GM21367 (cell line): ENCODE data around the gene UNC5B.
"Not testable (repeated sequence)": the region's sequence is repeated elsewhere in the genome, so short reads cannot be mapped to it uniquely, and the experiment has no call there.

ENCODE experiments used
- ATAC-seq: cut with Tn5 transposase; IDR thresholded peaks from one replicate; pipeline ENCODE4 v1.9.1; 2021; ENCODE audit not compliant: unreplicated experiment

Gene UNC5B

GRCh38 chr10:71209352-71209715 lies 3.0 kb upstream of the UNC5B start:
- ATAC-seq = no peak

- no peak for ATAC-seq
Measured at GRCh38 chr10:71209731-71210541, 2.4 kb upstream of the UNC5B start.

GRCh38 chr10:71210542-71210871 lies 1.9 kb upstream of the UNC5B start:
- ATAC-seq = no peak

- ATAC-seq = no peak
Measured at GRCh38 chr10:71211053-71211452, 1.3 kb upstream of the UNC5B start.

GRCh38 chr10:71211775-71212317 lies 524 bp upstream of the UNC5B start:
- no peak for ATAC-seq

GRCh38 chr10:71213127-71213621 lies 804 bp downstream of the UNC5B start:
- ATAC-seq = no peak

GRCh38 chr10:71213761-71214440 lies 1.5 kb downstream of the UNC5B start:
- no peak for ATAC-seq

- ATAC-seq = no peak
Measured at GRCh38 chr10:71214641-71215559, 2.5 kb downstream of the UNC5B start.

GRCh38 chr10:71216363-71216695 lies 4.0 kb downstream of the UNC5B start:
- ATAC-seq = no peak

GRCh38 chr10:71216751-71217265 lies 4.4 kb downstream of the UNC5B start:
- no peak for ATAC-seq

- ATAC-seq = no peak
Measured at GRCh38 chr10:71217266-71218045, 5.1 kb downstream of the UNC5B start.

GRCh38 chr10:71218046-71218650 lies 5.8 kb downstream of the UNC5B start:
- no peak for ATAC-seq

- ATAC-seq = no peak
Measured at GRCh38 chr10:71218651-71219050, 6.3 kb downstream of the UNC5B start.

GRCh38 chr10:71219236-71219917 lies 7.0 kb downstream of the UNC5B start:
- ATAC-seq = not testable (repeated sequence)

GRCh38 chr10:71219918-71220688 lies 7.7 kb downstream of the UNC5B start:
- ATAC-seq = no peak

GRCh38 chr10:71220689-71221540 lies 8.5 kb downstream of the UNC5B start:
- ATAC-seq = no peak

GRCh38 chr10:71221586-71222202 lies 9.3 kb downstream of the UNC5B start:
- ATAC-seq = no peak
